GM21529 (cell line): Measurements from ENCODE around the gene ZNF830.
"Not testable (repeated sequence)": the region's sequence is repeated elsewhere in the genome, so short reads cannot be mapped to it uniquely, and the experiment has no call there.

Source experiments
- ATAC-seq: cut with Tn5 transposase; IDR thresholded peaks from one replicate; pipeline ENCODE4 v1.9.1; 2021; ENCODE audit not compliant: unreplicated experiment

ZNF830 gene

DNA sequence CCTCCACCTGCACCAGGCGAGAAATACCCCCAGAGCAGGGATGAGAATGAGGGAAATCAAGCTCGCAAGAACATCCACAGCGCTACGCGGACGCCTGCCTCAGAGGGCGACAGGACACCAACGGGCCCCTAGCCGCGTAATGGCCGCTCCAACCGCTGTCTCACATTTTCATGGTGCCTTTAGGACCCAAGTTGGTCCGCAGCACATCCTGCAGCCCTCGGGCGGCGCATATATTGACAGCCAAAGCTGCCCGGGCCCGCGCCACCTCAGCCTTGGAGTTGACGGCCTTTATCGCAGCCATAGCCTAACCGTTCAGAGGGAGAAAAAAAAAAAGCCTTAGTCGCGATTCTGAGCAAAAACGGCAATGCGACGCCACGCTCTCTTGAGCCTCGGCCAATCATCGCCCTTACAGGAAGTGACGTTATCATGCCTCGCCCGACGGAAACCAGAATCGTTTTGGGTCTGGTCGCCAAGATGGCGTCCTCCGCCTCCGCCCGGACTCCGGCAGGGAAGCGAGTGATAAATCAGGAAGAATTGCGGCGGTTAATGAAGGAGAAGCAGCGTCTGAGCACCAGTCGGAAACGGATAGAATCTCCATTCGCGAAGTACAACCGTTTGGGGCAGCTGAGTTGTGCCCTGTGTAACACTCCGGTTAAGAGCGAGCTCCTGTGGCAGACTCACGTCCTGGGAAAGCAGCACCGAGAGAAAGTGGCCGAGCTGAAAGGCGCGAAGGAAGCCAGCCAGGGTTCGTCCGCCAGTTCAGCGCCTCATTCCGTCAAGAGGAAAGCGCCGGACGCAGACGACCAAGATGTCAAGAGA lies at the start of gene ZNF830, which contains the start of gene CCT6B:
Gene ZNF830 (plus strand): TSS at position 448 of the 819 bp plus-strand sequence. CDS start 27 bp downstream, at position 475.
Gene CCT6B (minus strand): TSS at position 368 of the 819 bp plus-strand sequence. CDS start 67 bp downstream, at position 301.
- peak; percentile 90 for ATAC-seq

DNA sequence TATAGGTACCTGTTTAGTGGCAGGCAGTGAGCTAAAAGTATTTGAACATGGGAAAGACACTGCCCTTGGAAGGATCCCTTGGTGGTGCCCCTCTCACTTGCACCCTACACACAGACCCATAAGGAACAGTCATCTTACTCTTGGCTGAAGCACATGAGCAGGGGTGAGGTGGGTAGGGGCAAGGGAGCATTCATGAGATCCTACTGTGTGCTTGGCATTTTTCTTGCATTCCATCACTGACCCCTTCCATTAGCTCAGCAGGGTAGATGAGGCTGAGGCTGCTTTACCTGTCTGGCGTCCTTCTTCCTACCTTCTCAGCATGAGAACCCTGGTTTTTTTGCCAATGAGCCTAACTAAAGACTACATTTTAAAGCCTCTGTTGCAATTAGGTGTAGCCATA lies 48.3 kb upstream of the ZNF830 start:
- ATAC-seq = no peak

DNA sequence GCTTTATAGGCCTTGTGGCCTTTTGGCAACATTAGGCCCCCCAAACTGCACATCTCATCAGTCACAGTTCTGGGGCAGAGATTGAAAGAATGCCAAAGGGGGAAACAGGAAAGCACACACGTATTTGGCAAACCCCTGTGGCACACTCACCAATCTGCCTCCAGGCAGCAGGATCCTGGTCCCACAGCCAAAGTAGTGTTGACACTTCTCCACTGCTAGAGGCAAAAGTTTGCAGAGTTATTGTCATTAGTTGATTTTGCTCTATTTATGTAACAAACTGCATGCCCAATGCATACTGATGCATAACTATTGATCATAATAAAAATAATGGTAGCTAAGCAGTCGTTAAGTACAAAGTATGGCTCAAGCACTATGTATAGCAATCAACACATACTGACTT lies 45.2 kb upstream of the ZNF830 start:
- no peak for ATAC-seq

GRCh38 chr17:34917381-34917780 lies 44.0 kb upstream of the ZNF830 start:
- ATAC-seq = no peak

- no peak for ATAC-seq
Measured at GRCh38 chr17:34920676-34921075, 40.7 kb upstream of the ZNF830 start.

GRCh38 chr17:34926661-34927060 lies 34.7 kb upstream of the ZNF830 start:
- no peak for ATAC-seq

DNA sequence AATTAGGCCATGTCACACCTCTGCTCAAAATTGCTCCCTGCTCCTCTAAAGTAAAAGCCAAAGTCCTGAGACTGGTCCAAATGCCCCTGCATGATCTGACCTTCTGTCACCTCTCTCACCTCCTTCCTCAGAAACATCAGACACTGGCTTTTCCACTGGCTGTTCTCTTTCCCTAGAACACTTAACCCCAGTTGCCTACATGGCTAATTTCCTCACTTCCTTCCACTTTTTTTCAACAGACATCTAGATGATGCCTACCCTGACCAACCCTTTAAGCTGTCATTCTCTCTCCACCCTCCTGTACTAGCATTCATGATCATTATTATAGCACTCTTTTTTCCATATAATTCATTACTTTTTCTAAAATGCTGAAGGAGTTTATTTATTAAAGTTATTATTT lies 31.1 kb upstream of the ZNF830 start:
- no peak for ATAC-seq

- not testable (repeated sequence) for ATAC-seq
Measured at GRCh38 chr17:34950780-34951179, 10.6 kb upstream of the ZNF830 start.

DNA sequence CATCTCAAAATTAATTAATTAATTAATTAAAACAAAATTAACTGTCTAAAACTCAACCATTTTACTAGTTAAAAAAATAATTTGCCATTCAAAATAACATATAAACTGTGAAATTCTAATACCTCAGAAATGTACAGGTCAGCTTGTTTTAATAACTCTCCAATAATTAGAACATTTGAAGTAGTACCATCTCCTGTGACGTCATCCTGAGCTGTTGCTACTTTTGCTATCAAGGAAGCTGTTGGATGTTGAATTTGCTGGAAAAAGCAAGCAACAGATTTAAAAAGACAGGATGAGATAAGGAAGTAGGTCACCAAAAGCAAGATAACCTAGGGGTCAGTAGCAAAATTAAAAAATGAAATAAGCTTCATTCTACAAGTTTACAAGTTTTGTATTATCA lies 2.9 kb upstream of the ZNF830 start:
- no peak for ATAC-seq

DNA sequence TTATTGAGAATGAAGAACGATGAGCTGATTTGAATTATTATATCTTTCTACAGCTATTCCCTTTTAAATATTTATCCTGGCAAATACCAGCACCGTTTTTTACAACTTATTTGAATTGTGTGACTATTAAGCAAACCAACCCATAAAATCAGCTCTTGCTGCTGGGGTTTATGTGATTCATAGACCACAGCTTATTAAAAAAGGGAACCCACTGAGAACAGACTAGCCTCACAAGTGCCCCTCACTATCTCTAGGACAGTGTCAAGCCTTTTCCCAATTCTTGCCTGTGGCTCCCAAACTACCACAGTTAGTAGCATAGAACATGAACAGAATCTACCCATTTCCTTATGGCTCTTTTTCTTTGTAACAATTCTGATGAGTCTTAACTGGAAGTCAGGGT lies 12.8 kb downstream of the ZNF830 start:
- ATAC-seq = no peak

DNA sequence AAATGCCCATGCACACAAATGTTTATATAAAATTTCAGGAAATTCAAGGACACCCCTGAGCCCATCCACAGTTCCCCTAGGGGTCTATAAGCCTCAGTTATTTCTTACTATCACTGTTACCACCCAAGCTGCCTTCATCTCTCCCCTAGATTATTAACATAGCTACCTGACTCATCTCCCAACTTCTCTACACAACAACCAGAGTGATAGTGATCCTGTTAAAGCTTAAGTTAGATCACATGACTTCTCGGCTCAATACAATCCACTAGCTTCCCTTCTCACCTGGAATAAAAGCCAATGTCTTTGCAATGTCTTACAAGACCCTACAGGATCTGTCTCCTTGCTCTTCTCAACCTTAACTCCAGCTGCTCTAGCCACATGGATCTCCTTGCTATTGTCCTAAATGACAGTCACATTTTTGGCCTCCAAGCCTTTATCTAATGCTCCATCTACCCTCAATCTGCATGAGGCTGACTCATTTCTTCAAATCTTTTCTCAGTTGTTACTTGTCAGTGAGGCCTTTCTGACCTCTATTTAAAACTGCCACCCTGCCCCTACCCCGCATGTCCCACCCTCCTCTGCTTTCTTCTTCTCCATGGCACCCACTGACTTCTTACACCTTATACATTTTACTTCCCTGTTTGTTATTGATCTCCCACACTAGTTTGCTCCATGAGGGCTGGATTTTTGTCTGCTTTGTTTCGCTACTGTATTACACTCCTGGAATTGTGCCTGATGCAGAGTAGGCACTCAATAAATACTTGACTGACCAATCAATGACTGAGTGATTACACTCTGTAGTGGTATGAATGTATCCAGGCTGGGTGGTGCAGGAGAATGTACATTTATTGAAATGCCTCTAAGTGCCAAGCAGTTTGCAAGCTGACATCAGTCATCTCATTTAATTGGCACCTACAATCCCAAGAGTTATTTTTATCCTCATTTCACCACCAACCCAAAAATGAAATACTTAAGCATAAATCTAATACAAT lies 13.8 kb downstream of the ZNF830 start:
- ATAC-seq = no peak

DNA sequence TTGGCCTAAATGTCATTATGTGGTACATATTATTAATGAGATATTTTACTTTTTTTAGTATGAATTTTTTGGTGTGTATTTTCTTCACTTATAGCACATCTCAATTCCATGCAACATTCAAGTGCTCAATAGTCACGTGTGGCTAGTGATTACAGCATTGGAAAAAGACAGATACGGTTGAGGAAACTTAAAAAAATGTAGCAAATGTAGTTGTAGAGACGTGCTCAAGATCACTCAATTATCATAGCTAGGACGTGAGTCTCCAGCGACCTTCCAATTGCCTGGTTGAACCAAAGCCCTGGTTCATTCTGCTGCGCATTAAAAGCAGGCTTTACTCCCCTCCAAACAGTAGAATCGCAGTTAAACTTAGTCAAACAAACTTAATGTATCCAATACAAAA lies 17.8 kb downstream of the ZNF830 start:
- no peak for ATAC-seq

DNA sequence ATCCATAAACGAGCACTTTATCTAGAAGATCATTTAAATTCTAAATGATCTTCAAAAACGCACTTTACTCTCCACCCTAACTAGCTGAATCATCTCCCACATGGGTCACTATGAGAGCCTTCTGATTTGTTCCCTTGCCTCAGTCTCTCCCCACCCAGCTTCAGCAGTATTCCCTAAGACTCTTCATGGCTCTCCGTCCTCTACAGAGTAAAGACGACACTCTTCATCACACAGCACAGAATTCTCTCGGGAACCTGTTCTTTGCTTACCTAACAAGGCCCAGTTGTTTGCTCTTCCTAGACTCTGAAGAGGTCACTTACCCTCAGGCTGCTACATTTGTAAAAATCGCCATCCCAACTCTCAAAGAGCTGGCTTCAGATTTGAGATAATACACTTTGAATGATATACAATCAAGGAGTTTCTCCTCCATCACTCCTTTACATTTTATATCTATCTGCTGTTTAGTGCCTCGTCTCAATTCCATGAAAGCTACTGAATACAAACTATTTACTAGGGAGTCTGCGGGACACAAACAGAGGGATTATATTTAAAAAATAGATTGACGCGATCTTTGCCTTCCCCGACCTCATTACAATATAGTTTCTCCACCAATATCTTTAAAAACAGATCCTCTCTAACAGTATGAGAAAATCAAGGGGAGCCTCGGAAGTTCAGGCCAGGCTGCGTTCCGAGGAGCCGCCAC lies 18.5 kb downstream of the ZNF830 start:
- no peak for ATAC-seq

DNA sequence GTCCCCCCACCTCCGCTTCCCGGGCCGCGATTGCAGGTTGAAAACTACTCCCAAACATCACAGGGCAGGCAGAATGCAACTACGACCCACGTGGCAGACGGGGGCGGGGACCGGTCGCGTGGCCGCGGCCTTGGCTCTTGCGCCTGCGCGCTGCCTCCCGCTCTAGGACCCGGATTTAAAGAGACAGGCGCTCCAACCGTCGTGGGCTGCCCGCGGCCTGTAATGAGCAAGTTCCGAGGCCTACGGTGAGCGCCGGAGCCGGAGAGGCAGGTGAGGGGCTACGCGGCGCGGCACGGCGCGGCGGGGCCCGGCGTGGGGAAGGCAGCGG lies 19.0 kb downstream of the ZNF830 start, which contains the start of gene LIG3:
Gene LIG3 (plus strand): TSS at position 160 of the 328 bp plus-strand sequence. CDS start 2,494 bp downstream, outside the sequence.
- peak; percentile 76 for ATAC-seq

DNA sequence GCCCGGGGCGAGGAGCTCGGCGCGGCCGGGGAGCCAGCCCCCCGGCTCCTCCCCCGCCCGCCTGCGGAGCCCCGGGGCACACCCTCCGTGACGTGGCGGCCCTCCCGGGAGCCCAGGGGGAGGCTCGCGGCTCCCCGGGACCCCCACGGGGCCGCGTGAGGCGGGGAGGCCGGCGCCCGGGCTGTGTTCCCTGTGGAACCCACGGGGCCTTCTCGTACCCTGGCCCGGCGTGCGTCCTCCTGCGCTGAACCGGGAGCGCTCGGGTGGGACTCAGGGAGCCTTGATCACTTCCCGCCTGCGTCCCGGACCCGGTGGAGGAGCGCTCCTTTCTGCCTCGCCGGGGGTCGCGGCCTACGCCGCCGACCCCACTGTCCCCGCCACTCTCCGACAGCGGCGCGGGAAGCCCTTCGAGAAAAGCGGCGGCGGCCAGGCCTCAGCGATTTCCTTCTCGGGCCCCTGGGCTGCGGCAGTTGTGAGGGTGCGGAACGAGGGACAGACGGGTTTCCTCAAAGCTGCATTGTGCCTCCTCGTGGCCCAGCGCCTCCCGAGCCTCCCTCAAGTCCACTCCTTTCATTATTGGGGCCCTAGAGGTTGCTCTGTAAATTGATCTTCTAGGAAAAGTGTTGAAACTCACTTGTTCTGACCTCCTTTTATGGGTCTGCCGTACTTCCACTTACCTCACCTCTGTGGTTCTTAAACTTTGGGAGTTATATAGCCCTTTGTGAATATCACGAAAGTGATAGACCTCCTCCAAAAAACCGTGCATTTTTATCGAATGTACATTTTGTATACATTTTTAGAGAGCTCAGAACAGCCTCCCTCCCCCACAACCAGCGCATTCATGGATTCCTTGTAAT lies 19.6 kb downstream of the ZNF830 start:
- ATAC-seq = peak; percentile 72

- no peak for ATAC-seq
Measured at GRCh38 chr17:34981538-34982241, 20.4 kb downstream of the ZNF830 start.

- ATAC-seq = no peak
Measured at GRCh38 chr17:34987232-34987631, 25.9 kb downstream of the ZNF830 start.

DNA sequence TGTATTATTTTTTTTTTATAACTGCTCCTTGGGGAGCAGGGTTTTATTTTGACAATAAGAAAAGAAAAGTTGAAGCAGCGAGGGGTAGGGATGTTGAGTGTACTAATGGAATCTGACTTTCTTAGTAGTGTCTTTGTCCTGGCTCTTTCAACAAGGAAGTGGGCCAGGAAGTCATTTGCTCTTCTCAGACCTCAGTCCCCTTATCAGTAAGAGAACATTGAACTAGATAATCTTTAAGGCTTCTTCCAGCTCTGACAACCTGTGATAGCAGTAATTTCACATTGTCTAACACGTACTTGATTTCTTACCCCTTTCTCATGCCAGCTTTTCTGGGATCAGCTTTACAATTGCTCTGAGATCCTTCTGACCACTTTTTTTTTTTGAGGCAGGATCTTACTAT lies 27.3 kb downstream of the ZNF830 start:
- ATAC-seq = no peak

GRCh38 chr17:34989473-34989872 lies 28.1 kb downstream of the ZNF830 start:
- no peak for ATAC-seq
